ENCODE results near the gene CAPN9. TPM values are rescaled to one million over a fixed set of nuclear protein-coding genes. Genes with fewer than 3 reads are reported as not detected.

CAPN9 gene
- total RNA-seq, 2 experiments from 2014 or later, result not detected

- Mint-ChIP-seq H3K27ac (no peak overlapping the region), H3K4me3 (no peak overlapping the region), H3K36me3 (ENCODE audit: low read depth) (peaks cover 3% of the 10 kb centered on the region), H3K9me3 (peaks cover 6% of the 10 kb centered on the region), H3K27me3 (peaks cover 2% of the 10 kb centered on the region), H3K4me1 (ENCODE audit: low read depth) (no peaks in the 10 kb centered on the region)
- ATAC-seq, result no peak
- intact Hi-C loops (cut with micrococcal nuclease), result no loop called here
- CTCF ChIA-PET, result no interaction called here
- TF ChIP-seq CTCF (IDR thresholded peaks at IDR 0.05), result no peak
- DNase-seq, result no peak
- POLR2A ChIA-PET, result no interaction called here
Measured at GRCh38 chr1:230834292-230834691, 87.1 kb downstream of the CAPN9 start.

- Mint-ChIP-seq H3K36me3 (ENCODE audit: low read depth) (peaks cover 3% of the 10 kb centered on the region), H3K9me3 (peaks cover 6% of the 10 kb centered on the region), H3K27me3 (peaks cover 2% of the 10 kb centered on the region), H3K4me3 (no peak overlapping the region), H3K27ac (no peak overlapping the region), H3K4me1 (ENCODE audit: low read depth) (no peaks in the 10 kb centered on the region)
- CTCF ChIA-PET, result no interaction called here
- intact Hi-C loops (cut with micrococcal nuclease), result no loop called here
- POLR2A ChIA-PET, result no interaction called here
- TF ChIP-seq CTCF (IDR thresholded peaks at IDR 0.05), result no peak
- no peak for ATAC-seq
- DNase-seq, result no peak
Measured at GRCh38 chr1:230836347-230836746, 89.2 kb downstream of the CAPN9 start.

- peaks cover 3% of the 10 kb centered on the region for H3K9me3 Mint-ChIP-seq
- ChIA-PET POLR2A (no interaction called here), CTCF (no interaction called here)
- H3K4me1 Mint-ChIP-seq (ENCODE audit: low read depth), result no peaks in the 10 kb centered on the region
- H3K27ac Mint-ChIP-seq, result no peak overlapping the region
- no peak for ATAC-seq
- no peak for DNase-seq
- peaks cover 2% of the 10 kb centered on the region for H3K27me3 Mint-ChIP-seq
- intact Hi-C loops (cut with micrococcal nuclease), result no loop called here
- H3K36me3 Mint-ChIP-seq (ENCODE audit: low read depth), result peaks cover 3% of the 10 kb centered on the region
- no peak overlapping the region for H3K4me3 Mint-ChIP-seq
- no peak for TF ChIP-seq CTCF (IDR thresholded peaks at IDR 0.05)
Measured at GRCh38 chr1:230836793-230837192, 89.6 kb downstream of the CAPN9 start.

GRCh38 chr1:230839173-230839572 is 92.0 kb downstream of the CAPN9 start:
- Mint-ChIP-seq H3K4me1 (ENCODE audit: low read depth) (no peaks in the 10 kb centered on the region), H3K4me3 (no peak overlapping the region), H3K27ac (no peak overlapping the region), H3K36me3 (ENCODE audit: low read depth) (peaks cover 3% of the 10 kb centered on the region), H3K9me3 (no peaks in the 10 kb centered on the region), H3K27me3 (no peaks in the 10 kb centered on the region)
- ATAC-seq, result no peak
- intact Hi-C loops (cut with micrococcal nuclease), result no loop called here
- POLR2A ChIA-PET, result no interaction called here
- no peak for DNase-seq
- TF ChIP-seq CTCF (IDR thresholded peaks at IDR 0.05), result no peak
- CTCF ChIA-PET, result no interaction called here

GRCh38 chr1:230842801-230843200 is 95.6 kb downstream of the CAPN9 start:
- no peaks in the 10 kb centered on the region for H3K9me3 Mint-ChIP-seq
- H3K27me3 Mint-ChIP-seq, result no peaks in the 10 kb centered on the region
- POLR2A ChIA-PET, result no interaction called here
- ATAC-seq, result no peak
- no peak for TF ChIP-seq CTCF (IDR thresholded peaks at IDR 0.05)
- H3K36me3 Mint-ChIP-seq (ENCODE audit: low read depth), result peaks cover 3% of the 10 kb centered on the region
- H3K4me1 Mint-ChIP-seq (ENCODE audit: low read depth), result no peaks in the 10 kb centered on the region
- no peak overlapping the region for H3K4me3 Mint-ChIP-seq
- DNase-seq, result no peak
- intact Hi-C loops (cut with micrococcal nuclease), result no loop called here
- CTCF ChIA-PET, result no interaction called here
- H3K27ac Mint-ChIP-seq, result no peak overlapping the region

All from activated CD8-positive, alpha-beta T cell treated with anti-CD3 and anti-CD28 coated beads for 36 hours (primary cell).